SH-SY5Y (cell line): ENCODE results near the gene MRGPRD.

Experiments used
- GATA2 ChIP-seq: IDR thresholded peaks from 2 replicates; pipeline ENCODE4 v1.6.1; 2011; ENCODE audit warnings: mild to moderate bottlenecking, low read depth, low read length
- GATA3 ChIP-seq: IDR thresholded peaks from 2 replicates; pipeline ENCODE4 v1.6.1; 2011; ENCODE audit warnings: low read depth, mild to moderate bottlenecking, low read length, moderate library complexity

MRGPRD gene

GRCh38 chr11:68942095-68942620, 38.6 kb downstream of the MRGPRD start:
- TF ChIP-seq GATA3 (no peak), GATA2 (no peak)

GRCh38 chr11:68941324-68942094, 39.3 kb downstream of the MRGPRD start:
- TF ChIP-seq GATA2 (no peak), GATA3 (no peak)

GRCh38 chr11:68940651-68941323, 40.0 kb downstream of the MRGPRD start:
- TF ChIP-seq GATA2: no peak
- TF ChIP-seq GATA3: no peak

GRCh38 chr11:68939583-68940555, 40.9 kb downstream of the MRGPRD start:
- TF ChIP-seq GATA3 (no peak), GATA2 (no peak)

- TF ChIP-seq GATA3: no peak
Measured at GRCh38 chr11:68938816-68939582, 41.8 kb downstream of the MRGPRD start.

- TF ChIP-seq GATA2 (no peak), GATA3 (no peak)
Measured at GRCh38 chr11:68938088-68938487, 42.7 kb downstream of the MRGPRD start.

GRCh38 chr11:68936676-68937620, 43.8 kb downstream of the MRGPRD start:
- TF ChIP-seq GATA3 (no peak), GATA2 (no peak)

- TF ChIP-seq GATA2 (no peak), GATA3 (no peak)
Measured at GRCh38 chr11:68936358-68936636, 44.5 kb downstream of the MRGPRD start.

- TF ChIP-seq GATA3 (no peak), GATA2 (no peak)
Measured at GRCh38 chr11:68935516-68936357, 45.0 kb downstream of the MRGPRD start.

GRCh38 chr11:68935066-68935465, 45.7 kb downstream of the MRGPRD start:
- TF ChIP-seq GATA3: no peak
- TF ChIP-seq GATA2: no peak

GRCh38 chr11:68934666-68935065, 46.1 kb downstream of the MRGPRD start:
- TF ChIP-seq GATA3 (no peak), GATA2 (no peak)

- TF ChIP-seq GATA3 (no peak), GATA2 (no peak)
Measured at GRCh38 chr11:68934321-68934645, 46.5 kb downstream of the MRGPRD start.
